Astrocyte (in vitro differentiated cells and primary cell): Measurements from ENCODE around the gene ATP2B3. TPM values are rescaled to one million over a fixed set of nuclear protein-coding genes. Genes with fewer than 3 reads are reported as not detected.
A peak's percentile ranks its signal among the peaks of the same experiment; 100 is the strongest.

ENCODE experiments used
- DNase-seq: peaks from one replicate; pipeline ENCODE4 v3.0.0-alpha.2; 2010; ENCODE audit warnings: low read depth
- FAIRE-seq: peaks from 2 replicates; lab custom pipeline; 2011; peaks lifted over from hg19 to GRCh38; lab: Jason Lieb, UNC
- H2AFZ ChIP-seq: 2 replicates; pipeline ENCODE4 v1.6.0; 2012; ENCODE audit warnings: low read depth, low read length, inconsistent platforms
- H3K27ac ChIP-seq: 2 replicates; pipeline ENCODE4 v1.5.1; 2011; ENCODE audit warnings: low read depth, low read length, inconsistent platforms
- H3K27me3 ChIP-seq: 2 replicates; pipeline ENCODE4 v1.6.0; 2011; ENCODE audit warnings: low read length, inconsistent platforms; ENCODE audit not compliant: insufficient read depth
- H3K36me3 ChIP-seq: 2 replicates; pipeline ENCODE4 v1.5.1; 2011; ENCODE audit warnings: low read length, inconsistent platforms; ENCODE audit not compliant: insufficient read depth
- H3K4me1 ChIP-seq: 2 replicates; pipeline ENCODE4 v1.5.1; 2011; ENCODE audit warnings: low read length, inconsistent platforms; ENCODE audit not compliant: insufficient read depth
- H3K4me2 ChIP-seq: 2 replicates; pipeline ENCODE4 v1.6.0; 2012; ENCODE audit warnings: low read length, inconsistent platforms
- H3K4me3 ChIP-seq: 2 replicates; pipeline ENCODE4 v1.5.1; 2011; ENCODE audit warnings: low read depth, mild to moderate bottlenecking, low read length, inconsistent platforms; ENCODE audit not compliant: insufficient read depth
- H3K79me2 ChIP-seq: 2 replicates; pipeline ENCODE4 v1.6.0; 2012; ENCODE audit warnings: mild to moderate bottlenecking, low read length, inconsistent platforms; ENCODE audit not compliant: insufficient read depth
- H3K9ac ChIP-seq: 2 replicates; pipeline ENCODE4 v1.6.0; 2012; ENCODE audit warnings: mild to moderate bottlenecking, low read length, inconsistent platforms
- H3K9me3 ChIP-seq: 2 replicates; pipeline ENCODE4 v1.5.1; 2012; ENCODE audit warnings: low read depth, mild to moderate bottlenecking, low read length, inconsistent platforms; ENCODE audit not compliant: insufficient read depth
- H4K20me1 ChIP-seq: 2 replicates; pipeline ENCODE4 v1.6.0; 2012; ENCODE audit warnings: low read length, inconsistent platforms; ENCODE audit not compliant: insufficient read depth
- H3K27ac Mint-ChIP-seq: one replicate; pipeline ENCODE4 v1.8.0; 2021; ENCODE audit warnings: mild to moderate bottlenecking, mixed read lengths; ENCODE audit not compliant: unreplicated experiment
- H3K27me3 Mint-ChIP-seq: one replicate; pipeline ENCODE4 v1.8.0; 2021; ENCODE audit warnings: low read depth, mixed read lengths; ENCODE audit not compliant: unreplicated experiment
- H3K36me3 Mint-ChIP-seq: one replicate; pipeline ENCODE4 v1.8.0; 2021; ENCODE audit warnings: low read depth, mixed read lengths; ENCODE audit not compliant: unreplicated experiment
- H3K4me1 Mint-ChIP-seq: one replicate; pipeline ENCODE4 v1.8.0; 2021; ENCODE audit warnings: low read depth, mixed read lengths; ENCODE audit not compliant: unreplicated experiment
- H3K4me3 Mint-ChIP-seq: one replicate; pipeline ENCODE4 v1.8.0; 2021; ENCODE audit warnings: mild to moderate bottlenecking, moderate library complexity, mixed read lengths; ENCODE audit not compliant: unreplicated experiment
- H3K9me3 Mint-ChIP-seq: one replicate; pipeline ENCODE4 v1.8.0; 2021; ENCODE audit warnings: mild to moderate bottlenecking, mixed read lengths; ENCODE audit not compliant: unreplicated experiment
- CTCF ChIP-seq: IDR thresholded peaks from 2 replicates; pipeline ENCODE4 v1.5.1; 2011; ENCODE audit warnings: low read depth, mild to moderate bottlenecking, inconsistent platforms, low read length, moderate library complexity; ENCODE audit not compliant: insufficient read depth
- EZH2 ChIP-seq: IDR thresholded peaks from 2 replicates; pipeline ENCODE4 v1.6.1; 2012; ENCODE audit warnings: mild to moderate bottlenecking, low read length, inconsistent platforms; ENCODE audit not compliant: insufficient read depth
- total RNA-seq: library from RNA; stranded (reverse); gene quantifications from 2 replicates; pipeline ENCODE4 v1.2.1, GENCODE V29; 2021

The ATP2B3 gene
- total RNA-seq, 1 donor from 2014 or later, result 0.52 TPM

- FAIRE-seq, result no peak
- Histone ChIP-seq H3K9ac (no peak overlapping the region), H4K20me1 (no peaks in the 10 kb centered on the region), H3K9me3 (no peaks in the 10 kb centered on the region), H3K27ac (no peak overlapping the region), H3K27me3 (peaks cover 4% of the 10 kb centered on the region), H2AFZ (no peak overlapping the region), H3K36me3 (no peaks in the 10 kb centered on the region), H3K4me2 (no peak overlapping the region), H3K79me2 (no peaks in the 10 kb centered on the region), H3K4me3 (no peak overlapping the region), H3K4me1 (no peaks in the 10 kb centered on the region)
- no peak overlapping the region for H3K27ac Mint-ChIP-seq
- no peaks in the 10 kb centered on the region for H3K9me3 Mint-ChIP-seq
- peaks cover 5% of the 10 kb centered on the region for H3K27me3 Mint-ChIP-seq
- TF ChIP-seq EZH2 (no peak), CTCF (no peak)
- H3K4me3 Mint-ChIP-seq, result no peak overlapping the region
- no peaks in the 10 kb centered on the region for H3K4me1 Mint-ChIP-seq
- no peaks in the 10 kb centered on the region for H3K36me3 Mint-ChIP-seq
- DNase-seq, result no peak
Measured at GRCh38 chrX:153527208-153527607, 9.8 kb downstream of the ATP2B3 start.

GRCh38 chrX:153530411-153531129 lies 13.1 kb downstream of the ATP2B3 start:
- Histone ChIP-seq H3K4me2 (no peak overlapping the region), H3K4me3 (no peak overlapping the region), H4K20me1 (no peaks in the 10 kb centered on the region), H3K36me3 (no peaks in the 10 kb centered on the region), H3K79me2 (no peaks in the 10 kb centered on the region), H3K27me3 (peaks cover 4% of the 10 kb centered on the region), H3K9me3 (no peaks in the 10 kb centered on the region), H3K4me1 (no peaks in the 10 kb centered on the region), H2AFZ (no peak overlapping the region), H3K27ac (no peak overlapping the region), H3K9ac (no peak overlapping the region)
- H3K27me3 Mint-ChIP-seq, result peaks cover 5% of the 10 kb centered on the region
- H3K4me1 Mint-ChIP-seq, result peaks cover 6% of the 10 kb centered on the region
- H3K36me3 Mint-ChIP-seq, result no peaks in the 10 kb centered on the region
- H3K27ac Mint-ChIP-seq, result no peak overlapping the region
- FAIRE-seq (peak; percentile 5), DNase-seq (no peak)
- no peak for TF ChIP-seq EZH2
- no peak for TF ChIP-seq CTCF
- H3K4me3 Mint-ChIP-seq, result no peak overlapping the region
- no peaks in the 10 kb centered on the region for H3K9me3 Mint-ChIP-seq

GRCh38 chrX:153533091-153533490 lies 15.6 kb downstream of the ATP2B3 start:
- H3K4me1 ChIP-seq, result no peaks in the 10 kb centered on the region
- H3K4me2 ChIP-seq, result no peak overlapping the region

More at GRCh38 chrX:153533091-153533490, 15.6 kb downstream of the ATP2B3 start:
- FAIRE-seq (peak; percentile 17), DNase-seq (no peak)
- Histone ChIP-seq H3K27me3 (no peaks in the 10 kb centered on the region), H3K79me2 (no peaks in the 10 kb centered on the region), H4K20me1 (no peaks in the 10 kb centered on the region), H3K4me3 (no peak overlapping the region), H3K9ac (no peak overlapping the region), H2AFZ (no peak overlapping the region), H3K9me3 (no peaks in the 10 kb centered on the region), H3K36me3 (no peaks in the 10 kb centered on the region), H3K27ac (no peak overlapping the region)
- TF ChIP-seq CTCF, result no peak
- TF ChIP-seq EZH2, result no peak
- H3K9me3 Mint-ChIP-seq, result no peaks in the 10 kb centered on the region
- H3K4me1 Mint-ChIP-seq, result peaks cover 6% of the 10 kb centered on the region
- H3K27me3 Mint-ChIP-seq, result peaks cover 5% of the 10 kb centered on the region
- no peak overlapping the region for H3K4me3 Mint-ChIP-seq
- no peak overlapping the region for H3K27ac Mint-ChIP-seq
- no peaks in the 10 kb centered on the region for H3K36me3 Mint-ChIP-seq
